ENCODE data around the gene VAPB. TPM values are rescaled to one million over a fixed set of nuclear protein-coding genes. Genes with fewer than 3 reads are reported as not detected.
A peak's percentile ranks its signal among the peaks of the same experiment; 100 is the strongest.

Gene VAPB
- total RNA-seq, 1 experiment from 2014 or later, result 46.6 TPM

- Mint-ChIP-seq H3K36me3 (peaks cover 15% of the 10 kb centered on the region), H3K27ac (peak overlapping the region; percentile 93), H3K4me3 (peak overlapping the region; percentile 82), H3K4me1 (peaks cover 28% of the 10 kb centered on the region), H3K9me3 (no peaks in the 10 kb centered on the region), H3K27me3 (ENCODE audit: low read depth) (no peaks in the 10 kb centered on the region; the same call in 1 of the 2 replicates)
- POLR2A ChIA-PET, result interaction anchor here (0.5 to 1.5 kb wide), 10 partner anchors 10 to 362 kb away, joined by 3 to 9 read pairs (median 3); partner anchors contain the start of gene ANKRD60
- peak; percentile 26 for ATAC-seq
- peak; percentile 50 for DNase-seq (ENCODE audit: low spot score)
- CTCF ChIA-PET, result interaction anchor here (0.6 to 1.6 kb wide), 8 partner anchors 13 to 408 kb away, joined by 3 to 8 read pairs (median 4); no protein-coding TSS in a partner anchor
- no peak for TF ChIP-seq AR (CRISPR knock-in tag; IDR thresholded peaks at IDR 0.05)
- TF ChIP-seq ZNF263 (CRISPR knock-in tag; IDR thresholded peaks at IDR 0.05; ENCODE audit: low read depth), result 0 out of 2 replicates have a peak, but pooled peaks have one; percentile 28
- TF ChIP-seq SMAD4 (CRISPR knock-in tag; IDR thresholded peaks at IDR 0.05), result no peak
- TF ChIP-seq CREM (CRISPR knock-in tag; IDR thresholded peaks at IDR 0.05), result 0 out of 2 replicates have a peak, but pooled peaks have one; percentile 10
- 0 out of 2 replicates have a peak, but pooled peaks have one; percentile 58 for TF ChIP-seq KAT7 (CRISPR knock-in tag; IDR thresholded peaks at IDR 0.05; ENCODE audit: borderline replicate concordance)
- no peak for TF ChIP-seq IRF1 (CRISPR knock-in tag; IDR thresholded peaks at IDR 0.05)
- TF ChIP-seq HMGA2 (CRISPR knock-in tag; IDR thresholded peaks at IDR 0.05), result no peak
Measured at GRCh38 chr20:58389324-58389967, 417 bp downstream of the VAPB start.

GRCh38 chr20:58389968-58390658, 1.1 kb downstream of the VAPB start:
- CTCF ChIA-PET, result interaction anchor here (0.6 to 1.6 kb wide), 2 partner anchors 14 to 28 kb away, joined by 4 to 8 read pairs; no protein-coding TSS in a partner anchor

GRCh38 chr20:58390659-58391035, 1.6 kb downstream of the VAPB start:
- H3K4me3 Mint-ChIP-seq, result peak overlapping the region; percentile 82
- H3K27me3 Mint-ChIP-seq (ENCODE audit: low read depth), result no peaks in the 10 kb centered on the region; the same call in 1 of the 2 replicates
- no peaks in the 10 kb centered on the region for H3K9me3 Mint-ChIP-seq
- ChIA-PET POLR2A (no interaction called here), CTCF (no interaction called here)
- peaks cover 37% of the 10 kb centered on the region for H3K4me1 Mint-ChIP-seq
- peaks cover 15% of the 10 kb centered on the region for H3K36me3 Mint-ChIP-seq
- ATAC-seq (no peak), DNase-seq (ENCODE audit: low spot score) (no peak)
- peak overlapping the region; percentile 44; the same call in 1 of the 2 replicates for H3K27ac Mint-ChIP-seq
- TF ChIP-seq ZNF396 (CRISPR knock-in tag; IDR thresholded peaks at IDR 0.05; ENCODE audit: borderline replicate concordance) (no peak), FOXP4 (CRISPR knock-in tag; IDR thresholded peaks at IDR 0.05) (no peak), NR2C2 (CRISPR knock-in tag; IDR thresholded peaks at IDR 0.05) (no peak), MAX (CRISPR knock-in tag; IDR thresholded peaks at IDR 0.05) (no peak), ATF6 (CRISPR knock-in tag; IDR thresholded peaks at IDR 0.05) (no peak)
- TF ChIP-seq, protein P1, sequence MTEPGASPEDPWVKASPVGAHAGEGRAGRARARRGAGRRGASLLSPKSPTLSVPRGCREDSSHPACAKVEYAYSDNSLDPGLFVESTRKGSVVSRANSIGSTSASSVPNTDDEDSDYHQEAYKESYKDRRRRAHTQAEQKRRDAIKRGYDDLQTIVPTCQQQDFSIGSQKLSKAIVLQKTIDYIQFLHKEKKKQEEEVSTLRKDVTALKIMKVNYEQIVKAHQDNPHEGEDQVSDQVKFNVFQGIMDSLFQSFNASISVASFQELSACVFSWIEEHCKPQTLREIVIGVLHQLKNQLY (CRISPR knock-in tag; IDR thresholded peaks at IDR 0.05), result no peak
- TF ChIP-seq, protein P2, sequence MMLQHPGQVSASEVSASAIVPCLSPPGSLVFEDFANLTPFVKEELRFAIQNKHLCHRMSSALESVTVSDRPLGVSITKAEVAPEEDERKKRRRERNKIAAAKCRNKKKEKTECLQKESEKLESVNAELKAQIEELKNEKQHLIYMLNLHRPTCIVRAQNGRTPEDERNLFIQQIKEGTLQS (CRISPR knock-in tag; conservative IDR thresholded peaks at IDR 0.05), result no peak

More at GRCh38 chr20:58389968-58390658, 1.1 kb downstream of the VAPB start:
- Mint-ChIP-seq H3K4me1 (peaks cover 32% of the 10 kb centered on the region), H3K27me3 (ENCODE audit: low read depth) (no peaks in the 10 kb centered on the region; the same call in 1 of the 2 replicates), H3K27ac (peak overlapping the region; percentile 93), H3K4me3 (peak overlapping the region; percentile 82), H3K36me3 (peaks cover 15% of the 10 kb centered on the region), H3K9me3 (no peaks in the 10 kb centered on the region)
- ATAC-seq (no peak), DNase-seq (ENCODE audit: low spot score) (no peak)
- TF ChIP-seq EMX1 (CRISPR knock-in tag; IDR thresholded peaks at IDR 0.05) (no peak), OVOL2 (CRISPR knock-in tag; IDR thresholded peaks at IDR 0.05; ENCODE audit: borderline replicate concordance) (no peak), ATF1 (CRISPR knock-in tag; IDR thresholded peaks at IDR 0.05) (no peak), GABPB1 (CRISPR knock-in tag; IDR thresholded peaks at IDR 0.05) (no peak), ZNF396 (CRISPR knock-in tag; IDR thresholded peaks at IDR 0.05; ENCODE audit: borderline replicate concordance) (no peak), USF1 (CRISPR knock-in tag; IDR thresholded peaks at IDR 0.05) (no peak)
- TF ChIP-seq, protein P2 (CRISPR knock-in tag; conservative IDR thresholded peaks at IDR 0.05), result no peak
- POLR2A ChIA-PET, result interaction anchor here (1.3 to 1.5 kb wide), 2 partner anchors 16 to 50 kb away, joined by 4 to 5 read pairs; no protein-coding TSS in a partner anchor

Measured in WTC11 (cell line).